Heart left ventricle (tissue), 13 donors: ENCODE data around the gene MECP2.

Source experiments
- CTCF ChIP-seq, 12 donors: fragments of 200-600 bp; sonication (generic) in 4 of 12; IDR thresholded peaks; one replicate each; pipeline versions ENCODE4 v1.5.0 to v1.8.0; 2018 to 2022; ENCODE audit warnings: antibody characterized with exemption in 12 of 12, mild to moderate bottlenecking in 5 of 12
- POLR2A ChIP-seq, 2 donors: fragments of 450-650 bp; IDR thresholded peaks; one replicate each; pipeline ENCODE4 v1.6.1; 2017; ENCODE audit warnings: antibody characterized with exemption in 2 of 2, mild to moderate bottlenecking in 2 of 2, moderate library complexity in 2 of 2
- donor health status: ischemic (EF 13 %, LVEDD 7.1; RV severe dilation, severe dysfunction).
- donor health status: DM: no; HTN: yes; CAD: no.
- donor health status: DM: no; HTN: no; CAD: no.
- donor health status: ischemic (EF 25% LVEDD 6.9; RV normal size, moderate dysfunction).
- donor health status: ischemic (EF 25% LVEDD 5.7; RV mildly dilated, moderate dysfunction).
- donor health status: ischemic (EF 35%, LVEDD 5.7; RV mildly dilated, moderate dysfunction).
- donor health status: nonischemic (EF 11% LVEDD 7.7; RV severe dilation, severe dysfunction).
- donor health status: DM: yes; HTN: yes; CAD: no.
- donor health status: PGD.
- donor health status: ischemic (EF 29% LVEDD 5.4; RV normal size, mild dysfunction).
- donor health status: nonischemic (EF 23%, LVEDD 6.1; RV moderate dilation, normal function).

GRCh38 chrX:154027022-154027402, 70.5 kb downstream of the MECP2 start:
- TF ChIP-seq CTCF (IDR thresholded peaks at IDR 0.05), result no peak
- TF ChIP-seq POLR2A (IDR thresholded peaks at IDR 0.05), result no peak
